IPS-11a (cell line): ENCODE results near the gene PEX3.

Experiments used
- H3K4me3 ChIP-seq: one replicate; pipeline ENCODE4 v1.5.1; 2013; ENCODE audit warnings: low read depth, low read length, control low read depth

The PEX3 gene

DNA sequence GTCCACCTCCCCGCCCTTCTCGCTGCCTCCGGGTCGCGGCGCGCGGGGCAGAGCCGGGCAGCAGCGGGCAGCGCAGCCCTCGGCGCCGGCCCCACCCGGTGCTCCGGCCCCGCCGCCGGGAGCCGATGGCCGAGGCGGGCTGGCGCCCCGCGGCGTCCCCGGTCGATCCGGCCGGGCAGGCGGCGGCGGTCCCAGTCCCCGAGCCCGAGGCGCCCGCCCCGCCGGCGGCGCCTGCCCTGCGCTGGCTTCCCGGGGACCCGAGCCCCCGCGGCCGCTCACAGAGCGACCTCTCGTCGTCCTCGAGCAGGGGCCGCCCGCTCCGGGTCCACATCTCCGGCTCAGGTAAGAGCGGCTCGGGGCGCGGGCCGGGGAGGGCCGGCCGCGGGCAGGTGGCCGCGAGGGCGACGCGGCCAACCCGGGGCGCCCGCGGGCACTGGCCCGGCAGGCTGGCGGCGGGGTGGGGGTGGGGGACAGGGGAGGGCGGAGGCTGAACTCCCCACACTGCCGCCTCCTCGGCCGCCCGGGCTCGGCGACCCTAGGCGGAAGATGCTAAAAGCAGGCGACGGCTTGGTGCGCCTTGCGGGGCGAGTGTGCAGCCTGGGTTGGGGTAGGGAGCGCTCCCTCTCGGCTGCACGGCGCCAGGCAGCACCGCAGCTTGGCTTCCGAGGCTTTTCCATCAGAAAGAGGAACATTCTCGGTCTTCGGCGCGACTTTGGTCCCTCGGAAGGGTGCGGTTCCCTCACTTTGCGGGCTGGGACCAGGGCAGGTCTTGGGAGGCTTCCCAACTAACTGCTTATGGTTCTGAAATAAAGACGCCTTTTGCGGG is 86.5 kb downstream of the PEX3 start:
- peak overlapping the region; percentile 48 for H3K4me3 ChIP-seq

DNA sequence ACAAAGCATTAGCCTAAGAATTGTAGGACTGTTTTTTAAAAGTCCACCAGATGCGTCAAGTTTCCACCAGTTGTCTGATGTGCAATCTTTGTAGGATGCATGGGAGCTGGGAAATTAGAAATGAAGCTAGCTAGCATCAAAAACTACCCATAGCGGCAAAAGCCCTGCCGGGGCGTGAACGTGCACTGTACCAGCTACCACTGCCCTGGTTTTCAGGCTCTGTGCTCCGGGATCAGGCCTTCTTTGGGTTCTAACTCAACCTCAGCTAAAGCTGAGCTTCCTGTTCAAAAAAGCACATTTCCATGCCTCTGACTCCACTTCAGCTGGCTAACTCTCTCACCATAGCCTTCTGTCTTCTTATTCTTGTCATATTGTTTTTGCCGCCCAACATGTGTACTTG is 87.8 kb downstream of the PEX3 start:
- no peak overlapping the region for H3K4me3 ChIP-seq

DNA sequence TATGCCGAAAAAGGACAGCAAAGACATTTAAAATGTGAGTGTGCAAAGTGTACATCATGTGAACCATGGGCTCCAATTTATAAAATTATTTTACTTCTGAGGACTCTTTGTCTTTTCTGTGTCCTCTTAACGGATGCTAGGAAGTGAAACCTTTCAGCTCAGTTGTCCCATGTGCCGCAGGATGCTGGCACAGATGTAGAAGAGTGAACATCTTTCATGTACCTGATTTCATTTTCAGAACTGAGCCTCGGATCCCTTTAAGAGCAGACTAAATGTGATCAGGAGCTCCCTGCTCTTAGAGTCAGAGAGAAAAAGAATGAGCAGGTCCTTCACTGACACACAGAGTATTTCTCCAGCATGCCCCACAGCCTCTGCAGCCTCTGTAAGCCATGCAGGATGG is 88.5 kb downstream of the PEX3 start:
- H3K4me3 ChIP-seq = no peak overlapping the region

DNA sequence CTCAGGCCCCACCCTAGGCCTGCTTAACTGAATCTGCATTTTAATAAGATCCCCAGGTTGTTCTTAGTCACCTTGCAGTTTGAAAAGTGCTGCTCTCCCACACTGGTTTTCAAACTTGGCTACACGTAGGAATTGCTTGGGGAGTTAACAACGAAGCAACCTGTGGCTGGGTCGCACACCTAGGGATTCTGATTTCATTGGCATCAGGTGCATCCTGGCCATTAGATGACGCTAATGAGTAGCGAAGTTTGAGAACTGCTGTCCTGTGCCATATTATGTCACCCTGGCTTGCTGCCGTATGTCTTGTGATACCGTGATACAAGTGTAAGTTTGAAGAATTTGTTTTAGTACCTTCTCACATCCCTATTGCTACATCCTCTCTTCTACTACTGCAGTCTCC is 89.1 kb downstream of the PEX3 start:
- no peak overlapping the region for H3K4me3 ChIP-seq

DNA sequence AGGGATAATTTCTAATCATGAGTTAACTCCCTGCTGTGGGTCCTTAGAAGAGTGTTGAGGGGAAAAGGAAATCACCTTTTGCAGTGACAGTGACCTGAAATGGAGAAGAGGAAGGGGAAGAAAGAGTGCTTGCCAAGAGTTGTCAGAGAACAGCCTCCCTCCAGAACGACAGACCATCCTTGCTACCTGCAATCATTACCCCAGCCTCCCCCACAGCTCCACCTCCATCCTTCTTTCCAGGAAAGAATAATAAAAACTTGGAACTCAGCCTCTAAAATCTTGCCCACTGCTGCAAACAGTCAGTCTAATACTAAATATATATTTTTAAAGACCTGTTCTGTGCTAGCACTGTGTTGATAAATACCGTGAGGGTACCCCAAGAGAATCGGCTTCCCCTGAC is 89.6 kb downstream of the PEX3 start:
- no peak overlapping the region for H3K4me3 ChIP-seq
